Endothelial cell of umbilical vein (primary cell): ENCODE measurements around the gene KCNJ12. TPM values are rescaled to one million over a fixed set of nuclear protein-coding genes. Genes with fewer than 3 reads are reported as not detected.
"Not testable (repeated sequence)": the region's sequence is repeated elsewhere in the genome, so short reads cannot be mapped to it uniquely, and the experiment has no call there.

ENCODE experiments used
- BruUV-seq: library from RNA; stranded (reverse); fragments of 400-500 nt; replicated peaks from 2 replicates; lab custom pipeline; 2021; lab: Mats Ljungman, UMichigan
- CTCF ChIA-PET: fragments of 300-600, 350-600 bp; sonication (Branson Sonifier 250); formaldehyde crosslinking; loops from one replicate; lab custom pipeline; 2021; ENCODE audit warnings: antibody characterized with exemption, inconsistent platforms; lab: Charles Lee
- POLR2A ChIA-PET: fragments of 300-600, 350-600 bp; sonication (Branson Sonifier 250); formaldehyde crosslinking; loops from one replicate; lab custom pipeline; 2021; ENCODE audit warnings: antibody characterized with exemption, inconsistent platforms; lab: Charles Lee
- DNase-seq: peaks from one replicate; pipeline ENCODE4 v3.0.0-alpha.2; 2011; ENCODE audit warnings: low read depth, low spot score
- FAIRE-seq: peaks from 2 replicates; lab custom pipeline; 2011; peaks lifted over from hg19 to GRCh38; lab: Jason Lieb, UNC
- H2AFZ ChIP-seq: 2 replicates; pipeline ENCODE4 v1.6.0; 2012; ENCODE audit warnings: low read depth, low read length, control low read depth, inconsistent platforms
- H3K27ac ChIP-seq: 2 replicates; pipeline ENCODE4 v1.5.1; 2011; ENCODE audit warnings: low read depth, mild to moderate bottlenecking, control low read depth, low read length, moderate library complexity; ENCODE audit not compliant: insufficient read depth
- H3K27me3 ChIP-seq, 2 experiments: 2 replicates each; pipeline versions ENCODE4 v1.6.0 to v1.6.1; 2011; ENCODE audit warnings: low read length in 2 of 2, mixed read lengths in 1 of 2; ENCODE audit not compliant: control insufficient read depth in 2 of 2, insufficient read depth in 2 of 2
- H3K36me3 ChIP-seq, 2 experiments: 2 replicates in 1 of 2; 3 replicates in 1 of 2; pipeline ENCODE4 v1.5.1; 2011; ENCODE audit warnings: low read length in 2 of 2, mild to moderate bottlenecking in 1 of 2, moderate library complexity in 1 of 2; ENCODE audit not compliant: control insufficient read depth in 2 of 2, insufficient read depth in 2 of 2; ENCODE audit errors: extremely low read depth in 1 of 2
- H3K4me1 ChIP-seq: 3 replicates; pipeline ENCODE4 v1.5.1; 2011; ENCODE audit warnings: mild to moderate bottlenecking, low read length; ENCODE audit not compliant: control insufficient read depth, insufficient read depth; ENCODE audit errors: extremely low read depth
- H3K4me2 ChIP-seq: 2 replicates; pipeline ENCODE4 v1.6.1; 2011; ENCODE audit warnings: low read length, control low read depth, mixed read lengths; ENCODE audit not compliant: insufficient read depth
- H3K4me3 ChIP-seq, 3 experiments: fragments of 200-600 bp in 1 of 3; sonication (generic), shearing (Covaris generic) in 1 of 3; replicated peaks in 1 of 3; 2 replicates each; pipeline ENCODE4 v1.5.1; 2011 to 2016; ENCODE audit warnings: control low read depth in 3 of 3, low read length in 3 of 3, mild to moderate bottlenecking in 2 of 3, inconsistent platforms in 1 of 3, low read depth in 1 of 3, moderate library complexity in 1 of 3; ENCODE audit not compliant: insufficient read depth in 1 of 3
- H3K79me2 ChIP-seq: 2 replicates; pipeline ENCODE4 v1.6.0; 2012; ENCODE audit warnings: low read length, inconsistent platforms; ENCODE audit not compliant: control insufficient read depth, insufficient read depth
- H3K9ac ChIP-seq: replicated peaks from 2 replicates; pipeline ENCODE3; 2011; ENCODE audit warnings: low read length, control low read depth; ENCODE audit not compliant: insufficient read depth; ENCODE audit errors: extremely low read depth
- H3K9me1 ChIP-seq: replicated peaks from 3 replicates; pipeline ENCODE4 v1.6.0; 2011; ENCODE audit warnings: mild to moderate bottlenecking, low read length; ENCODE audit not compliant: control insufficient read depth, insufficient read depth; ENCODE audit errors: extremely low read depth
- H3K9me3 ChIP-seq: replicated peaks from 2 replicates; pipeline ENCODE4 v1.5.1; 2012; ENCODE audit warnings: low read length, inconsistent platforms; ENCODE audit not compliant: control insufficient read depth, insufficient read depth
- H4K20me1 ChIP-seq: replicated peaks from 2 replicates; pipeline ENCODE3; 2011; ENCODE audit warnings: mild to moderate bottlenecking, low read length; ENCODE audit not compliant: control insufficient read depth, insufficient read depth; ENCODE audit errors: extremely low read depth
- dilution Hi-C: fragments of 300-500 bp; cut with MboI; formaldehyde crosslinking; loops from one replicate; pipeline ENCODE4 v1.15.0; 2019; ENCODE audit warnings: low sequenced_read_pairs; ENCODE audit not compliant: extremely low pct_ligation_motif_present
- intact Hi-C: fragments of 100-400 bp; cut with micrococcal nuclease; formaldehyde crosslinking; loops from one replicate; pipeline ENCODE4 v1.10.0; 2022
- polyA plus RNA-seq, 4 experiments: library from polyadenylated mRNA; depleted of rRNA in 3 of 4; stranded (reverse) in 3 of 4; unstranded in 1 of 4; fragments of >200 nt; gene quantifications; 2 replicates each; pipeline versions ENCODE4 v1.2.1 to v1.2.3, GENCODE V29; 2011 to 2012; ENCODE audit warnings: missing spikeins in 1 of 4
- total RNA-seq: library from RNA; stranded (reverse); gene quantifications from 2 replicates; pipeline ENCODE4 v1.2.3, GENCODE V29; 2021

Gene KCNJ12
- total and polyA plus RNA-seq, 2 donors (not counting 3 experiments of a cell fraction or from before 2014, with no cell fraction given), result 0.19 to 0.44 TPM

GRCh38 chr17:21408224-21408623, 32.1 kb downstream of the KCNJ12 start:
- H3K36me3 ChIP-seq, dilution Hi-C loops, H3K9me3 ChIP-seq, H4K20me1 ChIP-seq, H3K4me3 ChIP-seq, POLR2A ChIA-PET, BruUV-seq, H2AFZ ChIP-seq, FAIRE-seq, H3K9me1 ChIP-seq, DNase-seq, H3K79me2 ChIP-seq, CTCF ChIA-PET, H3K9ac ChIP-seq, H3K4me2 ChIP-seq, H3K27ac ChIP-seq, intact Hi-C loops, H3K27me3 ChIP-seq, H3K4me1 ChIP-seq: not testable (repeated sequence)

GRCh38 chr17:21408766-21409300, 32.7 kb downstream of the KCNJ12 start:
- H3K9me3 ChIP-seq, H3K79me2 ChIP-seq, H3K4me2 ChIP-seq, dilution Hi-C loops, H3K9ac ChIP-seq, H3K9me1 ChIP-seq, DNase-seq, H4K20me1 ChIP-seq, H3K4me3 ChIP-seq, H2AFZ ChIP-seq, H3K27me3 ChIP-seq, BruUV-seq, H3K4me1 ChIP-seq, CTCF ChIA-PET, FAIRE-seq, POLR2A ChIA-PET, H3K36me3 ChIP-seq, H3K27ac ChIP-seq, intact Hi-C loops: not testable (repeated sequence)

GRCh38 chr17:21409388-21409787, 33.2 kb downstream of the KCNJ12 start:
- H3K27me3 ChIP-seq, H3K27ac ChIP-seq, H2AFZ ChIP-seq, H4K20me1 ChIP-seq, H3K9me1 ChIP-seq, intact Hi-C loops, H3K9ac ChIP-seq, POLR2A ChIA-PET, H3K9me3 ChIP-seq, H3K4me2 ChIP-seq, H3K79me2 ChIP-seq, H3K36me3 ChIP-seq, DNase-seq, H3K4me3 ChIP-seq, CTCF ChIA-PET, H3K4me1 ChIP-seq, dilution Hi-C loops, FAIRE-seq, BruUV-seq: not testable (repeated sequence)

GRCh38 chr17:21409971-21410370, 33.8 kb downstream of the KCNJ12 start:
- CTCF ChIA-PET, H3K9ac ChIP-seq, H3K9me1 ChIP-seq, H3K4me1 ChIP-seq, BruUV-seq, H3K27ac ChIP-seq, dilution Hi-C loops, H2AFZ ChIP-seq, H3K79me2 ChIP-seq, H4K20me1 ChIP-seq, FAIRE-seq, POLR2A ChIA-PET, H3K9me3 ChIP-seq, H3K27me3 ChIP-seq, DNase-seq, intact Hi-C loops, H3K4me2 ChIP-seq, H3K4me3 ChIP-seq, H3K36me3 ChIP-seq: not testable (repeated sequence)
